OCI-LY7 (cell line): Measurements from ENCODE around the gene ARHGEF3. TPM values are rescaled to one million over a fixed set of nuclear protein-coding genes. Genes with fewer than 3 reads are reported as not detected.

Source experiments
- BruUV-seq: library from RNA; stranded (reverse); fragments of 400-500 nt; replicated peaks from 2 replicates; lab custom pipeline; 2021; lab: Mats Ljungman, UMichigan
- CTCF ChIA-PET: fragments of 300-600 bp; sonication (Branson Sonifier 250); formaldehyde crosslinking; loops from one replicate; lab custom pipeline; 2022; ENCODE audit warnings: antibody characterized with exemption; ENCODE audit not compliant: unreplicated experiment; lab: Charles Lee
- POLR2A ChIA-PET: fragments of 300-600 bp; sonication (Branson Sonifier 250); formaldehyde crosslinking; loops from one replicate; lab custom pipeline; 2022; ENCODE audit warnings: antibody characterized with exemption; lab: Charles Lee
- DNase-seq: peaks from one replicate; pipeline ENCODE4 v3.0.0-alpha.2; 2015; ENCODE audit warnings: low spot score
- H2AFZ ChIP-seq: fragments of 200-600 bp; sonication (generic), shearing (Covaris generic); 2 replicates; pipeline ENCODE4 v1.6.1; 2014; ENCODE audit warnings: mild to moderate bottlenecking, antibody characterized with exemption, low read length, moderate library complexity
- H3K27ac ChIP-seq: fragments of 200-600 bp; sonication (generic); 2 replicates; pipeline ENCODE4 v1.5.1; 2014; ENCODE audit warnings: mixed run types, low read depth, mild to moderate bottlenecking, moderate library complexity, low read length, inconsistent platforms; ENCODE audit not compliant: poor library complexity, severe bottlenecking
- H3K36me3 ChIP-seq: fragments of 200-600 bp; sonication (generic); 2 replicates; pipeline ENCODE4 v1.6.1; 2014; ENCODE audit warnings: mild to moderate bottlenecking, antibody characterized with exemption, low read length, moderate library complexity, mixed read lengths; ENCODE audit not compliant: insufficient read depth
- H3K4me1 ChIP-seq: fragments of 200-600 bp; sonication (generic); 2 replicates; pipeline ENCODE4 v1.5.1; 2014; ENCODE audit warnings: mild to moderate bottlenecking, low read length; ENCODE audit not compliant: insufficient read depth, poor library complexity, severe bottlenecking
- H3K4me2 ChIP-seq: fragments of 200-600 bp; sonication (generic); 2 replicates; pipeline ENCODE4 v1.6.1; 2014; ENCODE audit warnings: mild to moderate bottlenecking, low read length
- H3K4me3 ChIP-seq: fragments of 200-600 bp; sonication (generic); 2 replicates; pipeline ENCODE4 v1.5.1; 2014; ENCODE audit warnings: mild to moderate bottlenecking, low read depth, low read length; ENCODE audit not compliant: poor library complexity, severe bottlenecking
- H3K79me2 ChIP-seq: fragments of 200-600 bp; sonication (generic); 2 replicates; pipeline ENCODE4 v1.6.1; 2016; ENCODE audit warnings: low read depth, mild to moderate bottlenecking, low read length, moderate library complexity, mixed read lengths; ENCODE audit not compliant: insufficient read depth
- H3K9me2 ChIP-seq: fragments of 200-600 bp; sonication (generic); 2 replicates; pipeline ENCODE4 v1.6.1; 2016; ENCODE audit warnings: mild to moderate bottlenecking, low read length, mixed read lengths; ENCODE audit not compliant: insufficient read depth
- H3K9me3 ChIP-seq: fragments of 200-600 bp; sonication (generic); 2 replicates; pipeline ENCODE4 v1.6.1; 2014; ENCODE audit warnings: mild to moderate bottlenecking, mixed run types, low read length, mixed read lengths
- H4K20me1 ChIP-seq: fragments of 200-600 bp; sonication (generic); 2 replicates; pipeline ENCODE4 v1.6.1; 2014; ENCODE audit warnings: mild to moderate bottlenecking, antibody characterized with exemption, low read length, moderate library complexity, mixed read lengths; ENCODE audit not compliant: insufficient read depth
- CTCF ChIP-seq: fragments of 200-600 bp; sonication (generic); conservative IDR thresholded peaks from 2 replicates; pipeline ENCODE4 v1.5.1; 2014; ENCODE audit warnings: mild to moderate bottlenecking, antibody characterized with exemption, low read length, moderate library complexity, mixed read lengths
- EZH2phosphoT487 ChIP-seq: fragments of 200-600 bp; sonication (generic); IDR thresholded peaks from 2 replicates; pipeline ENCODE4 v1.6.1; 2018; ENCODE audit warnings: low read depth, borderline replicate concordance, mild to moderate bottlenecking, mixed run types, antibody characterized with exemption, low read length, moderate library complexity, mixed read lengths
- intact Hi-C: fragments of 100-400 bp; cut with micrococcal nuclease; formaldehyde crosslinking; loops from one replicate; pipeline ENCODE4 v1.10.0; 2022; ENCODE audit not compliant: unreplicated experiment
- total RNA-seq, 2 experiments: library from RNA; depleted of rRNA in 1 of 2; stranded (reverse); fragments of >200 nt in 1 of 2; shearing (Covaris generic) in 1 of 2; gene quantifications; 2 replicates each; pipeline ENCODE4 v1.2.3, GENCODE V29; 2014 to 2022

ARHGEF3 gene
- total RNA-seq, 2 experiments from 2014 or later: 14.1 to 26.9 TPM

GRCh38 chr3:56835650-56836227 lies 34.0 kb upstream of the ARHGEF3 start:
- Histone ChIP-seq H2AFZ (no peak overlapping the region), H3K9me2 (no peaks in the 10 kb centered on the region), H3K4me1 (peaks cover 29% of the 10 kb centered on the region), H3K27ac (no peak overlapping the region), H3K36me3 (no peaks in the 10 kb centered on the region), H3K4me3 (no peak overlapping the region), H3K4me2 (no peak overlapping the region), H4K20me1 (no peaks in the 10 kb centered on the region), H3K9me3 (no peaks in the 10 kb centered on the region), H3K79me2 (no peaks in the 10 kb centered on the region)
- POLR2A ChIA-PET: interaction anchor here (0.9 kb wide), 2 partner anchors 10 to 178 kb away, joined by 3 to 8 read pairs; no protein-coding TSS in a partner anchor
- no peak for DNase-seq
- no TSS peak for BruUV-seq
- TF ChIP-seq CTCF (no peak), EZH2phosphoT487 (no peak)
- intact Hi-C loops: no loop called here
- CTCF ChIA-PET: no interaction called here

GRCh38 chr3:56833536-56833935 lies 31.8 kb upstream of the ARHGEF3 start:
- no peaks in the 10 kb centered on the region for H3K9me2 ChIP-seq
- no TSS peak for BruUV-seq
- TF ChIP-seq CTCF (no peak), EZH2phosphoT487 (no peak)
- H3K36me3 ChIP-seq: no peaks in the 10 kb centered on the region
- no peak overlapping the region for H2AFZ ChIP-seq
- no peak for DNase-seq
- ChIA-PET POLR2A (interaction anchor here (0.7 to 1.4 kb wide), 4 partner anchors 9 to 15 kb away, joined by 3 to 5 read pairs (median 3); no protein-coding TSS in a partner anchor), CTCF (no interaction called here)
- no peaks in the 10 kb centered on the region for H4K20me1 ChIP-seq
- no peak overlapping the region for H3K27ac ChIP-seq
- peaks cover 27% of the 10 kb centered on the region for H3K4me1 ChIP-seq
- no peak overlapping the region for H3K4me3 ChIP-seq
- intact Hi-C loops: no loop called here
- H3K79me2 ChIP-seq: no peaks in the 10 kb centered on the region
- H3K4me2 ChIP-seq: no peak overlapping the region
- H3K9me3 ChIP-seq: no peaks in the 10 kb centered on the region

- TF ChIP-seq EZH2phosphoT487: no peak
- TF ChIP-seq CTCF: no peak
- Histone ChIP-seq H3K9me2 (no peaks in the 10 kb centered on the region), H2AFZ (no peak overlapping the region), H3K36me3 (no peaks in the 10 kb centered on the region), H4K20me1 (no peaks in the 10 kb centered on the region), H3K9me3 (no peaks in the 10 kb centered on the region), H3K27ac (no peak overlapping the region), H3K4me3 (no peak overlapping the region), H3K79me2 (no peaks in the 10 kb centered on the region), H3K4me2 (no peak overlapping the region), H3K4me1 (peaks cover 22% of the 10 kb centered on the region)
- ChIA-PET POLR2A (interaction anchor here (1.0 to 1.4 kb wide), 2 partner anchors 9 to 15 kb away, joined by 3 read pairs; no protein-coding TSS in a partner anchor), CTCF (no interaction called here)
- TSS peak; percentile 27 for BruUV-seq
- no peak for DNase-seq
- intact Hi-C loops: no loop called here
Observed at GRCh38 chr3:56833022-56833421, 31.3 kb upstream of the ARHGEF3 start.
